HEK293 (cell line): ENCODE results near the gene PET117.
"Not testable (repeated sequence)": the region's sequence is repeated elsewhere in the genome, so short reads cannot be mapped to it uniquely, and the experiment has no call there.

Experiments used
- CTCF ChIA-PET: fragments of 350-600 bp; formaldehyde crosslinking; extraction: SDS; loops from one replicate; lab custom pipeline; 2021; ENCODE audit warnings: antibody characterized with exemption; lab: Yijun Ruan, JAX
- POLR2A ChIA-PET: fragments of 300-600 bp; formaldehyde crosslinking; extraction: SDS; loops from one replicate; lab custom pipeline; 2020; ENCODE audit warnings: antibody characterized with exemption, inconsistent platforms; lab: Yijun Ruan, JAX
- H3K27ac ChIP-seq: fragments of 200-500 bp; sonication (Bioruptor generic); 2 replicates; pipeline ENCODE4 v1.5.1; 2014; ENCODE audit warnings: low read depth, low read length, control low read depth, inconsistent platforms; ENCODE audit errors: extremely low read depth
- H3K36me3 ChIP-seq, 2 experiments: fragments of 200-500 bp in 1 of 2; sonication (Bioruptor generic) in 1 of 2; 1 replicate in 1 of 2; 2 replicates in 1 of 2; pipeline ENCODE4 v1.5.1; 2014 to 2017; ENCODE audit warnings: inconsistent platforms in 2 of 2, low read length in 2 of 2; ENCODE audit not compliant: control insufficient read depth in 2 of 2, insufficient read depth in 1 of 2
- H3K4me1 ChIP-seq: fragments of 200-500 bp; sonication (Bioruptor generic); 2 replicates; pipeline ENCODE4 v1.5.1; 2014; ENCODE audit warnings: mild to moderate bottlenecking, low read length, inconsistent platforms; ENCODE audit not compliant: control insufficient read depth, insufficient read depth
- H3K4me3 ChIP-seq: 2 replicates; pipeline ENCODE4 v1.5.1; 2011; ENCODE audit warnings: low read depth, mild to moderate bottlenecking, control low read depth, low read length, moderate library complexity
- H3K9me3 ChIP-seq: fragments of 200-500 bp; sonication (Bioruptor generic); 2 replicates; pipeline ENCODE4 v1.5.1; 2014; ENCODE audit warnings: low read depth, low read length, inconsistent platforms; ENCODE audit not compliant: control insufficient read depth, insufficient read depth
- ATF2 ChIP-seq: fragments of 450-650 bp; formaldehyde crosslinking; IDR thresholded peaks from 2 replicates; pipeline ENCODE4 v1.5.1; 2016; ENCODE audit warnings: missing biosample characterization, missing genetic modification characterization, low read depth
- BCL11B ChIP-seq: fragments of 450-650 bp; formaldehyde crosslinking; IDR thresholded peaks from 2 replicates; pipeline ENCODE4 v1.5.1; 2016; ENCODE audit warnings: low read depth, missing biosample characterization, missing genetic modification characterization
- GLIS1 ChIP-seq: fragments of 450-650 bp; formaldehyde crosslinking; IDR thresholded peaks from 2 replicates; pipeline ENCODE4 v1.5.1; 2016; ENCODE audit warnings: missing biosample characterization, missing genetic modification characterization
- YY2 ChIP-seq: fragments of 450-650 bp; formaldehyde crosslinking; IDR thresholded peaks from 2 replicates; pipeline ENCODE4 v1.5.1; 2016; ENCODE audit warnings: missing biosample characterization, missing genetic modification characterization
- ZBTB1 ChIP-seq: fragments of 450-650 bp; formaldehyde crosslinking; IDR thresholded peaks from 2 replicates; pipeline ENCODE4 v1.5.1; 2016; ENCODE audit warnings: missing biosample characterization, missing genetic modification characterization
- ZFP3 ChIP-seq: fragments of 450-650 bp; formaldehyde crosslinking; IDR thresholded peaks from 2 replicates; pipeline ENCODE4 v1.5.1; 2016; ENCODE audit warnings: low read depth, missing biosample characterization, missing genetic modification characterization
- ZNF112 ChIP-seq: fragments of 450-650 bp; formaldehyde crosslinking; IDR thresholded peaks from 2 replicates; pipeline ENCODE4 v1.5.0; 2017; ENCODE audit warnings: missing biosample characterization, missing genetic modification characterization
- ZNF132 ChIP-seq: fragments of 450-650 bp; formaldehyde crosslinking; IDR thresholded peaks from 2 replicates; pipeline ENCODE4 v1.5.1; 2017; ENCODE audit warnings: missing biosample characterization, missing genetic modification characterization, borderline replicate concordance
- ZNF169 ChIP-seq: fragments of 450-650 bp; formaldehyde crosslinking; IDR thresholded peaks from 2 replicates; pipeline ENCODE4 v1.5.1; 2016; ENCODE audit warnings: missing biosample characterization, missing genetic modification characterization
- ZNF37A ChIP-seq: fragments of 450-650 bp; IDR thresholded peaks from 2 replicates; pipeline ENCODE4 v1.5.1; 2018; ENCODE audit warnings: missing biosample characterization, missing genetic modification characterization
- ZNF473 ChIP-seq: fragments of 450-650 bp; formaldehyde crosslinking; IDR thresholded peaks from 2 replicates; pipeline ENCODE4 v1.5.1; 2017; ENCODE audit warnings: missing biosample characterization, missing genetic modification characterization
- ZNF530 ChIP-seq: fragments of 450-650 bp; formaldehyde crosslinking; IDR thresholded peaks from 2 replicates; pipeline ENCODE4 v1.5.1; 2016; ENCODE audit warnings: low read depth, missing biosample characterization, missing genetic modification characterization
- ZNF624 ChIP-seq: fragments of 450-650 bp; formaldehyde crosslinking; IDR thresholded peaks from 2 replicates; pipeline ENCODE4 v1.5.1; 2017; ENCODE audit warnings: missing biosample characterization, missing genetic modification characterization
- ZNF629 ChIP-seq: fragments of 450-650 bp; formaldehyde crosslinking; IDR thresholded peaks from 2 replicates; pipeline ENCODE4 v1.5.1; 2017; ENCODE audit warnings: missing biosample characterization, missing genetic modification characterization
- ZNF660 ChIP-seq: fragments of 450-650 bp; IDR thresholded peaks from 2 replicates; pipeline ENCODE4 v1.5.1; 2018; ENCODE audit warnings: missing biosample characterization, mild to moderate bottlenecking, missing genetic modification characterization
- ZNF677 ChIP-seq: fragments of 450-650 bp; IDR thresholded peaks from 2 replicates; pipeline ENCODE4 v1.5.0; 2018; ENCODE audit warnings: missing biosample characterization, mild to moderate bottlenecking, missing genetic modification characterization, moderate library complexity
- ZNF707 ChIP-seq: fragments of 450-650 bp; formaldehyde crosslinking; IDR thresholded peaks from 2 replicates; pipeline ENCODE4 v1.5.1; 2016; ENCODE audit warnings: missing biosample characterization, missing genetic modification characterization
- ZNF747 ChIP-seq: fragments of 450-650 bp; formaldehyde crosslinking; IDR thresholded peaks from 2 replicates; pipeline ENCODE4 v1.5.1; 2016; ENCODE audit warnings: missing biosample characterization, missing genetic modification characterization
- ZNF777 ChIP-seq: fragments of 450-650 bp; formaldehyde crosslinking; IDR thresholded peaks from 2 replicates; pipeline ENCODE4 v1.5.1; 2017; ENCODE audit warnings: missing biosample characterization, missing genetic modification characterization, borderline replicate concordance
- ZNF843 ChIP-seq: fragments of 450-650 bp; formaldehyde crosslinking; IDR thresholded peaks from 2 replicates; pipeline ENCODE4 v1.5.1; 2016; ENCODE audit warnings: missing biosample characterization, missing genetic modification characterization
- TF ChIP-seq, protein P1 (sequence below): fragments of 450-650 bp; formaldehyde crosslinking; IDR thresholded peaks from 2 replicates; pipeline ENCODE4 v1.5.1; 2016; ENCODE audit warnings: missing biosample characterization, missing genetic modification characterization
- TF ChIP-seq, protein P2 (sequence below): fragments of 450-650 bp; formaldehyde crosslinking; IDR thresholded peaks from 2 replicates; pipeline ENCODE4 v1.5.1; 2016; ENCODE audit warnings: missing biosample characterization, missing genetic modification characterization
- TF ChIP-seq, protein P3 (sequence below): fragments of 450-650 bp; formaldehyde crosslinking; optimal IDR thresholded peaks from 2 replicates; pipeline ENCODE3; 2016; ENCODE audit warnings: missing biosample characterization, mild to moderate bottlenecking, missing genetic modification characterization
- TF ChIP-seq, protein P4 (sequence below): IDR thresholded peaks from 2 replicates; pipeline ENCODE4 v1.6.1; 2011; ENCODE audit warnings: mild to moderate bottlenecking, low read depth, low read length, borderline replicate concordance

The PET117 gene

DNA sequence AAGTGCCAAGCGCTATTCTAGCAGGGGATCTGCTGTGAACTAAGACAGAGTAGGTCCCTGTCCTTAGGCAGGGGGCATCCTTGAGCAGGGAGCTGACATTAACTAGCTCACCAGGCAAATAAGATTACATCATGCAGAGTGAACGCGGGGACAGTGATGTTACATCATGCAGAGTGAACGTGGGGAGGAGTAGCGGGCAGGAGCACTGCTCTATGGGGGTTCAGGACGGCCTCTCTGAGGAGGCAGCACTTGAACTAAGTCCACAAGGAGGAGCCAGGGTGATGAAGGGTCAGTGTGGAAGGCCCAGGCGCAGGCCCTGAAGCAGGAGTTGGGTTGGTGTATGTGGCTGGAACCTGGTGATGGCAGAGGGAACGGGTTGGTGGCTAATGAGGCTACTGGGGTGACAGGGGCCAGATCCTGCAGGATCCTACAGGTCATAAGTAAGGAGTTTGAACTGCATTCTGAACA, 38.7 kb downstream of the PET117 start (continued):
- no peak for TF ChIP-seq ZNF660 (tag by site-specific recombination)
- peak; percentile 90 for TF ChIP-seq ATF2
- TF ChIP-seq ZFP3 (tag by site-specific recombination), result no peak
- TF ChIP-seq ZNF530, result no peak
- TF ChIP-seq, protein P1, sequence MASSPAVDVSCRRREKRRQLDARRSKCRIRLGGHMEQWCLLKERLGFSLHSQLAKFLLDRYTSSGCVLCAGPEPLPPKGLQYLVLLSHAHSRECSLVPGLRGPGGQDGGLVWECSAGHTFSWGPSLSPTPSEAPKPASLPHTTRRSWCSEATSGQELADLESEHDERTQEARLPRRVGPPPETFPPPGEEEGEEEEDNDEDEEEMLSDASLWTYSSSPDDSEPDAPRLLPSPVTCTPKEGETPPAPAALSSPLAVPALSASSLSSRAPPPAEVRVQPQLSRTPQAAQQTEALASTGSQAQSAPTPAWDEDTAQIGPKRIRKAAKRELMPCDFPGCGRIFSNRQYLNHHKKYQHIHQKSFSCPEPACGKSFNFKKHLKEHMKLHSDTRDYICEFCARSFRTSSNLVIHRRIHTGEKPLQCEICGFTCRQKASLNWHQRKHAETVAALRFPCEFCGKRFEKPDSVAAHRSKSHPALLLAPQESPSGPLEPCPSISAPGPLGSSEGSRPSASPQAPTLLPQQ (tag by site-specific recombination), result 0 out of 2 replicates have a peak, but pooled peaks have one; percentile 25
- TF ChIP-seq ZNF169, result no peak
- no peak for TF ChIP-seq ZNF37A
- no peak for TF ChIP-seq ZNF473 (tag by site-specific recombination)
- TF ChIP-seq, protein P2, sequence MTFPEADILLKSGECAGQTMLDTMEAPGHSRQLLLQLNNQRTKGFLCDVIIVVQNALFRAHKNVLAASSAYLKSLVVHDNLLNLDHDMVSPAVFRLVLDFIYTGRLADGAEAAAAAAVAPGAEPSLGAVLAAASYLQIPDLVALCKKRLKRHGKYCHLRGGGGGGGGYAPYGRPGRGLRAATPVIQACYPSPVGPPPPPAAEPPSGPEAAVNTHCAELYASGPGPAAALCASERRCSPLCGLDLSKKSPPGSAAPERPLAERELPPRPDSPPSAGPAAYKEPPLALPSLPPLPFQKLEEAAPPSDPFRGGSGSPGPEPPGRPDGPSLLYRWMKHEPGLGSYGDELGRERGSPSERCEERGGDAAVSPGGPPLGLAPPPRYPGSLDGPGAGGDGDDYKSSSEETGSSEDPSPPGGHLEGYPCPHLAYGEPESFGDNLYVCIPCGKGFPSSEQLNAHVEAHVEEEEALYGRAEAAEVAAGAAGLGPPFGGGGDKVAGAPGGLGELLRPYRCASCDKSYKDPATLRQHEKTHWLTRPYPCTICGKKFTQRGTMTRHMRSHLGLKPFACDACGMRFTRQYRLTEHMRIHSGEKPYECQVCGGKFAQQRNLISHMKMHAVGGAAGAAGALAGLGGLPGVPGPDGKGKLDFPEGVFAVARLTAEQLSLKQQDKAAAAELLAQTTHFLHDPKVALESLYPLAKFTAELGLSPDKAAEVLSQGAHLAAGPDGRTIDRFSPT (tag by site-specific recombination), result no peak
- no peak for TF ChIP-seq ZNF624 (tag by site-specific recombination)
- TF ChIP-seq ZBTB1 (tag by site-specific recombination), result no peak
- no peak for TF ChIP-seq ZNF132 (tag by site-specific recombination)
- peak; percentile 46 for TF ChIP-seq GLIS1
- TF ChIP-seq YY2 (tag by site-specific recombination), result no peak
- TF ChIP-seq, protein P3, sequence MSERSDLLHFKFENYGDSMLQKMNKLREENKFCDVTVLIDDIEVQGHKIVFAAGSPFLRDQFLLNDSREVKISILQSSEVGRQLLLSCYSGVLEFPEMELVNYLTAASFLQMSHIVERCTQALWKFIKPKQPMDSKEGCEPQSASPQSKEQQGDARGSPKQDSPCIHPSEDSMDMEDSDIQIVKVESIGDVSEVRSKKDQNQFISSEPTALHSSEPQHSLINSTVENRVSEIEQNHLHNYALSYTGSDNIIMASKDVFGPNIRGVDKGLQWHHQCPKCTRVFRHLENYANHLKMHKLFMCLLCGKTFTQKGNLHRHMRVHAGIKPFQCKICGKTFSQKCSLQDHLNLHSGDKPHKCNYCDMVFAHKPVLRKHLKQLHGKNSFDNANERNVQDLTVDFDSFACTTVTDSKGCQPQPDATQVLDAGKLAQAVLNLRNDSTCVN (tag by site-specific recombination), result no peak
- no peak for TF ChIP-seq ZNF843 (tag by site-specific recombination)

GRCh38 chr20:18180366-18180765, 42.7 kb downstream of the PET117 start:
- POLR2A ChIA-PET, H3K27ac ChIP-seq, H3K4me1 ChIP-seq: not testable (repeated sequence)
- peak; percentile 90 for TF ChIP-seq ZNF707 (tag by site-specific recombination)
- TF ChIP-seq, all 188 proteins: peak for 1; not testable (repeated sequence) for 187
- CTCF ChIA-PET, result interaction anchor here (0.5 kb wide), 1 partner anchor 748 kb away, joined by 4 read pairs; no protein-coding TSS in a partner anchor
- H3K9me3 ChIP-seq, H3K4me3 ChIP-seq: not testable (repeated sequence)
- peaks cover 9 to 39% of the 10 kb centered on the region in 2 experiments; a peak in 2 of 3 replicates for H3K36me3 ChIP-seq

- CTCF ChIA-PET, result interaction anchor here (0.5 kb wide), 1 partner anchor 749 kb away, joined by 4 read pairs; no protein-coding TSS in a partner anchor
- POLR2A ChIA-PET, result no interaction called here
- TF ChIP-seq ZNF629 (tag by site-specific recombination), result no peak
- TF ChIP-seq ZNF677, result no peak
- TF ChIP-seq ZNF624 (tag by site-specific recombination), result no peak
- no peak for TF ChIP-seq ZNF777 (tag by site-specific recombination)
- TF ChIP-seq ZNF112, result no peak
- TF ChIP-seq, protein P1 (tag by site-specific recombination), result no peak
- TF ChIP-seq, protein P4, sequence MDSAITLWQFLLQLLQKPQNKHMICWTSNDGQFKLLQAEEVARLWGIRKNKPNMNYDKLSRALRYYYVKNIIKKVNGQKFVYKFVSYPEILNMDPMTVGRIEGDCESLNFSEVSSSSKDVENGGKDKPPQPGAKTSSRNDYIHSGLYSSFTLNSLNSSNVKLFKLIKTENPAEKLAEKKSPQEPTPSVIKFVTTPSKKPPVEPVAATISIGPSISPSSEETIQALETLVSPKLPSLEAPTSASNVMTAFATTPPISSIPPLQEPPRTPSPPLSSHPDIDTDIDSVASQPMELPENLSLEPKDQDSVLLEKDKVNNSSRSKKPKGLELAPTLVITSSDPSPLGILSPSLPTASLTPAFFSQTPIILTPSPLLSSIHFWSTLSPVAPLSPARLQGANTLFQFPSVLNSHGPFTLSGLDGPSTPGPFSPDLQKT, result no peak
- TF ChIP-seq BCL11B (tag by site-specific recombination), result no peak
- no peak for TF ChIP-seq ZNF747
Observed at GRCh38 chr20:18180815-18181214, 43.2 kb downstream of the PET117 start.

More at GRCh38 chr20:18180815-18181214, 43.2 kb downstream of the PET117 start:
- Histone ChIP-seq H3K27ac (no peak overlapping the region), H3K4me3 (no peak overlapping the region), H3K4me1 (no peaks in the 10 kb centered on the region), H3K36me3 (peaks cover 10 to 43% of the 10 kb centered on the region in 2 experiments; a peak in 2 of 3 replicates), H3K9me3 (no peaks in the 10 kb centered on the region)
